Measurements from ENCODE around the gene LEKR1.

The LEKR1 gene

DNA sequence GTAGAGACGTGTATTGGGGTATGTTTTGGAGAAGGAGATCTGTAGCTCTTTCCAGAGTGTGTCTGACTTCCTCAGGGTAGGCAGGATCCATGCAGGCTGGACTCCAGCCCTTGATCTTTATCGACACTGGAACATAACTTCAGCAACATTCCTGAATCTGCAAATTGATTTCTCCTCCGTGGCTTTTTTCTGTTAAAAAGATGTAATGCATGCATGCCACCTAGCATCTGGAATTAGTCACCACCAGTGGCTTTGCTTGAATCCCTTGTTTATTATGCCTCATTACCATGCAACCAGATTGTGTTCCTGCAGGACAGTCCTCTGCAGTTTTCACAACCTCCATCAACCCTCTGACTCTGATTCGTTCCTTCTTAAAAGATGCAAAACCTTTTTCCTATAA lies 247.7 kb downstream of the LEKR1 start:
- no peak for DNase-seq
- intact Hi-C loops (cut with DNase I), result no loop called here

GRCh38 chr3:157074490-157074889 lies 248.3 kb downstream of the LEKR1 start:
- DNase-seq, result no peak
- intact Hi-C loops (cut with DNase I), result no loop called here

GRCh38 chr3:157074981-157075380 lies 248.8 kb downstream of the LEKR1 start:
- intact Hi-C loops (cut with DNase I), result no loop called here
- DNase-seq, result no peak

DNA sequence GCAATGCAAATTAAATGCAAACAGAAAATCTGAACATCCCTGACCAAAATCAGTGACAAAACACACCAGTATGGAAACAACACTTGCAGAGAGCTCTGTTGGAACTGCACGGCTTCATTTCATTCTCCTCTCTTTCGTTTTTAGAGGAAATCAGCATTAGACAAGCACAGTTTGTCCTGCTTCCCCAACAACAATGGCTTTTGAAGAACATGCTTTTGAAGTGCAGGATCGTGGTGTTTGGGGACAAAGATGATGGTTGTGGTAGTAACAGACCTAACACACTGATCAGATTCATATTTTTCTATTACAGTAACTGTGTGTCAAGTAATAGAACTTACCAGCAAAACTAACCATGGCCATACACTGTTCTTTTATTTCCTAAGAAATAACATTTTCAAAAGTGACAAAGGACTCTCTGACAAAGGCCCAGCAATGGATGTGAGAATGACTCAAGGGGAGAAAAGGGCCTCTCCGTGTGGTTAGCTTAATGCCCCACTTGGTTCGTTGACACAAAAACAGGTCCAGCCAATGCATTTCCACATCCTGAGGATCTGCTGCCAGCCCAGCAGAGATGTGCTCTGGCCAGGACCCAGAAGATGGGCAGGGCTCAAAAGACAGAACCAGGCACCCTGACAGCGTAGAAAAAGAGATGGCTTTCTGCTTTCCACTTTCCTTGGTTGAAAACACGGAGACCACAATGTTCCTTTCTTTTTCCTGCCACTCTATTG lies 249.7 kb downstream of the LEKR1 start:
- peak in 1 of 10 donors; percentile 38 for DNase-seq
- intact Hi-C loops (cut with DNase I), result no loop called here

GRCh38 chr3:157077565-157077991 lies 251.4 kb downstream of the LEKR1 start:
- peak in 1 of 10 donors; percentile 44 for DNase-seq
- intact Hi-C loops (cut with DNase I), result no loop called here

GRCh38 chr3:157078131-157078810 lies 252.1 kb downstream of the LEKR1 start:
- intact Hi-C loops (cut with DNase I), result no loop called here
- peak in 1 of 10 donors; percentile 44 for DNase-seq

GRCh38 chr3:157078811-157079185 lies 252.6 kb downstream of the LEKR1 start:
- intact Hi-C loops (cut with DNase I), result no loop called here
- peak in 1 of 10 donors; percentile 27 for DNase-seq

- intact Hi-C loops (cut with DNase I), result loop anchor here (2.0 to 10.0 kb wide), 5 partner anchors 253 to 925 kb away; partner anchors contain the start of genes LEKR1, SSR3 and TIPARP
- no peak for DNase-seq
Measured at GRCh38 chr3:157079676-157080369, 253.7 kb downstream of the LEKR1 start.

GRCh38 chr3:157081626-157082210 lies 255.6 kb downstream of the LEKR1 start:
- intact Hi-C loops (cut with DNase I), result loop anchor here (2.0 to 10.0 kb wide), 5 partner anchors 254 to 927 kb away; partner anchors contain the start of genes LEKR1, SSR3 and TIPARP
- peak; percentile 82 to 98 (median 94) for DNase-seq

DNA sequence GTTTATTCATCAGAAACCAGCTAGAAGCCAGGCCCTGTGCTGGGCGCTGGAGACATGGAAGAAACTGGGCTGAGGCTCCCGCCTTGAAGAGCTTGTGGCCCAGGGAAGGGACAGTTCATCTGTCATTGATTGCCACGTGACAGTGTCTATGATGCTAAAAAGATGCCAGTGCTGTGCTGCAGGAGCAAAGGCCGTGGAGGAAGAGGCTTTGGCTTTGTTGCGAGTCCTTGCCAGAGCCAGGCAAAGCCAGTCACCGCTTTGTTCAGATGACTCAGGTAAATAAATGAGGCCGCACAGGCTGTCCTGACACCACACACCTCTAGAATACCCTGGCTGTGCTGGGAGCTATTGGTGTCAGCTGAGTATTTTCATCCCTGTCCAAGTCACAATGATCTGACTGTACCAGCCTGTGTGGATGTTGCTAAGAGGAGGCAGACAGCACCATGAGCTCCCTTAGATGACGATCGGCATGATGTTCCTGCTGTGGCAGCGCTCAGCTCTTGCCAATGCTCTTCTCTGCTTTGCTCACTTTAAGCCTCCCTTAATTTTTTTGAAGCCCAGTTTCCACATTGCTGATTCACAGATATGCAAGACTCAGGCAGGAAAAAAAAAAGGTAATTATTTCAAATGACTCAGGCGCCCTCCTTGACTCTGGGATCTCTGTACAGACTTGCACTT lies 256.3 kb downstream of the LEKR1 start:
- intact Hi-C loops (cut with DNase I), result loop anchor here (5.0 to 10.0 kb wide), 4 partner anchors 255 to 928 kb away; partner anchors contain the start of genes LEKR1 and SSR3
- DNase-seq, result peak in 4 of 10 donors; percentile 33 to 90 (median 67)

DNA sequence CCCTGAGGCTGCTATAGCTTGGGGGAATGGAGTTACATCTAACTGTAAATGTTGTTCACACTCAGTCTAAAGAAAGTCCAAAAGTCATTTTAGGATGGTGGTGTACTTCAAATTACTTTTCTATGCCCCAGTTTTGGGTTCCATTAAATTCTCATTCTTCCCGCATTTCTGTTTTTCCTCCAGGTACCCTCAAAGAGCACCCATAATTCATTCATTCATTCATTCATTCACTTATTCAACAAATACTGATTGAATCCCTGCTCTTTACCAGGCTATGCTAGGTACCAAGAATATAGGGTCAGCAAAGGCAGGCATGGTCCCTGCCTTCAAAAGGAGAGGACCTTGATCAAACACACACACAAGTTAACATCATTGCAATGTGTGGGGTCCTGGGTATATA lies 257.7 kb downstream of the LEKR1 start:
- DNase-seq, result no peak
- intact Hi-C loops (cut with DNase I), result loop anchor here (5.0 to 10.0 kb wide), 4 partner anchors 257 to 929 kb away; partner anchors contain the start of genes LEKR1 and SSR3

DNA sequence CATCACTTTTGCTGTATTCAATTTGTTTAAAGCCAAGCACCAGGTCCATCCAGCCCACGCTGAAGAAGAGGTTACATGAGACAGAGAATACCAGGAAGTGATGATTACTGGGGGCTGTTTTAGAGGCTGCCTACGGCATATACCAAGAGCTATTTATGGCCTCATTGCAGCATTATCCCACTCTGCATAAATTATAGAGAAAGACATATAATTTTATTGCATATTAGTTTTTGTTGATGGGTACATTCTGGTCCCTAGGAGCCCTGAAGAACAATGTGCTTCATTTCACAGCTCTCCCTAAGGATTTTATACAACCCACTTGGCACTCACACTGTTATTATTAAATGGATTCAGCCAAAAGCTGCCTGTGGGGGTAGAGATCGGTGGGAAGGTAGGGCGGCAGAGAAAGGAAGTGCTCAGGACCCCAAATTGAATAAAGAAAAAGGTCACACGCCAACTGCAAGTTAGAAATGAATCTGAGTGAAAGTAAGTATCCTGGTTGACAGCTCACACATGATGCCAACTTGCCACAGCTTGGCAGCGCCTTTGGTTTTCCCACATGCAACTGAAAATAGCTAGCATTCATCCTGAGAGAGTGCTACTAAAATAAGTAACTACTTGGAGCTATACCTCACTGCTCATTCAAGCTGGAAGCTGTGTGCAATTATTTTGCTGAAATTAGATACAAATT lies 260.1 kb downstream of the LEKR1 start:
- intact Hi-C loops (cut with DNase I), result loop anchor here (10.0 kb wide), 1 partner anchor 931 kb away; no protein-coding TSS in a partner anchor
- peak in 3 of 10 donors; percentile 47 to 91 (median 48) for DNase-seq

GRCh38 chr3:157086775-157087174 lies 260.6 kb downstream of the LEKR1 start:
- no peak for DNase-seq
- intact Hi-C loops (cut with DNase I), result loop anchor here (10.0 kb wide), 1 partner anchor 932 kb away; no protein-coding TSS in a partner anchor

DNA sequence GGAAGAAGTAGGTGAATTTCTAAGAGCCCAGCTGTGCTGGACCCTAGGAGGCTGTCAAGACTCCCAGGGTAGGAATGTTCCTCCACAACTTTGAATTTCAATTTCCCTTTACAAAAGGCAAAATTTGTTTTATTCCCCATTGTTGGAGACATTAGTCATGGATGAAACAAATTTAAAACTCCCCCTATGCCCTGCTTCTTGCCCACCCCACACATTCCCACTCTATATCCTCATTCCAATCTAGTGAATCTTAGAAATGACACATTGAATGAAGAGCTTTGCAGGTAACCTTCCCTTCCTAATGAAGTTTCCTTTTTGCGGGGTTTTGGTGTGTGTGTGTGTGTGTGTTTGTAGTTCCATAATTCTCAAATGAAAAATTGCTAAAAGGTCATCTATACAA lies 261.2 kb downstream of the LEKR1 start:
- no peak for DNase-seq
- intact Hi-C loops (cut with DNase I), result loop anchor here (10.0 kb wide), 1 partner anchor 933 kb away; no protein-coding TSS in a partner anchor

- intact Hi-C loops (cut with DNase I), result loop anchor here (2.0 to 10.0 kb wide), 2 partner anchors 41 to 933 kb away; no protein-coding TSS in a partner anchor
- DNase-seq, result no peak
Measured at GRCh38 chr3:157087780-157088600, 261.8 kb downstream of the LEKR1 start.

- peak; percentile 92 to 99 (median 94) for DNase-seq
- intact Hi-C loops (cut with DNase I), result loop anchor here (2.0 to 10.0 kb wide), 2 partner anchors 40 to 934 kb away; no protein-coding TSS in a partner anchor
Measured at GRCh38 chr3:157088601-157089454, 262.7 kb downstream of the LEKR1 start.

All from posterior cingulate gyrus (tissue), 11 donors.